ENCODE measurements around the gene ERBB4.

Gene ERBB4

DNA sequence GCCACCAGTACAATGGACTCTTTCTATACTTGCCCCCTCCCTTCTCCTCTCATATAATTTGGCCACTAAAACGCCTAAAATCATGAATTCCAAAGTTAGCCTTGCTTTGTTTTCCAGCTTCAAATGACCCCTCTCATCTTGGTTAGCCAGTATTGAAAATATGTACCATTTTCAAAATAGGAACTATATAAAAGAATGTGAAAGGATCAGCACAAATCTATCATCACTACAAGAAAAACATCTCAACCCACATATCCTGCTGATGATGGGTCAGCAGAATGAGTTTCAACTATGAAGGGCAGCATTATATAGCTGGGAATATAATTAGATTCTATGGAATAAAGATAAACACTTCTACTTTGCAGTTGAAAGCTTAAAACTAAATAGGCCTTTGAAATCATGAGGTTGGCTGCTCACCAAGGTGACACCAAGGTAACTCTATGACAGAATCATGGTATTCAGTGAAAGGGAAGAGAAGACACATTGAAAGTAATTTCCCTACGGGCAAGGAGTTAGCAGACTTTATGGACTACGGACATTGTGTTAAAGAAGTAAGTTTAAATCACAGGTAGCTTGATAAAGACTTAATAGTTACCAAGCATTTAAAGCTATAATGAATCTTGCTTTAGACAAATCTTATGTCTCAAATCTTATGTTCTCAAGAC lies 1109.2 kb downstream of the ERBB4 start:
- DNase-seq, result no peak

- no peak for DNase-seq
Measured at GRCh38 chr2:211426240-211426639, 1112.4 kb downstream of the ERBB4 start.

DNA sequence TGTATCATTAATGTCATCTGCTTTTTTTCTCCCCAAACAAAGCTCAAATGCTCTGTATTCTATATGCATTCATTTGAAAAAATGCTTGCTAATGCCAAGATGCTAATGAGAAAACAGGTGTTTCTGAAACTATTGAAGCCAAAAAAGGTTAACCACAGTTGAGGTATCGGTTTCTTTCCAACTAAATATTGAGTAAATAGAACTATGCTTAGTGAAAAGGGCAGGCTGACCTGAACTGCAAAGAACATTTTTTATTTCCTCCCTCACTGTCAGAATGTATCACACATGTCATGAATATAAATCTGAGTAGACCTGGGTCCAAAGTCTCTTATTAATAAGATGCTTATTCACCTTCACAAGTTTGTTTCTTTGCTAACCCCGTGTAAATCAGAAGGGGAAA lies 1115.6 kb downstream of the ERBB4 start:
- no peak for DNase-seq

GRCh38 chr2:211417544-211417943 lies 1121.1 kb downstream of the ERBB4 start:
- DNase-seq, result no peak

DNA sequence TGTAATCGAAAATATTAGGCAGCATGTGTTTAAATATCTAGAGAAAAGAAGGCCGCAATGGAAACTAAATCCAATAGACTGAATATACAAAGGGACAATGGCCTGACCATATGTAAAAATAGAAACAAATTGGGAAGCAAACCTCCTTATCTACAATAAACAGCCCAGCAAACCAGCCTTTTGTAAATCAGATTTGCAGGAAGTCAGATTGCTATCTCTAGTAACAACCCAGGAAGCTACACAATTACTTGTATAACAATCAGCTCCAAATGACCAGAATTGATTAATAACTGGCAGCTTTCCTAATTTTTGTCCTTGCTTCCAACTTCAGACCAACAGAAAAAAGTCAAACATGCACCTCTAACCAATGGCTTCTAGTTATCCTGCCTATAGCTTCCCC lies 1122.2 kb downstream of the ERBB4 start:
- DNase-seq, result no peak

- no peak for DNase-seq
Measured at GRCh38 chr2:211413746-211414145, 1124.9 kb downstream of the ERBB4 start.

- no peak for DNase-seq
Measured at GRCh38 chr2:211408483-211408891, 1130.1 kb downstream of the ERBB4 start.

- DNase-seq, result no peak
Measured at GRCh38 chr2:211407076-211407475, 1131.5 kb downstream of the ERBB4 start.

GRCh38 chr2:211405036-211405435 lies 1133.6 kb downstream of the ERBB4 start:
- DNase-seq, result no peak

GRCh38 chr2:211404098-211404497 lies 1134.5 kb downstream of the ERBB4 start:
- DNase-seq, result no peak

DNA sequence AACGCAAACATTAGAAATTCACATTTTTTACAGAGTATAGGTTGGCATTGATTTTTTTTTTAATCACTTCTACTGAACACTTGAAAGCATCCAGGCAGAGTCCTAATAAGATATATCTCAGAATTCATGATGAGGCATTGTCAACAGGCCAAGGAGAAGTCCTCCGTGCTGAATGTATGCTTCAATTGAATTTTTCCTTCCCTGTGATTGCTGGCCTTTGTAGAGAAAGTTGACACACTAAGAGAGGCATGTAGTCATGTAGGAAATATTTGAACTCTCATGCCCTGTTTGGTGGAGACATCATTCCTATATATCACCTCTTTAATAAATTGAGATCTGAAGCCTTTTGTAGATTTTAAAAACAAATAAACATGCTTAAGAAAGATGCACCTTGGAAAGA lies 1137.3 kb downstream of the ERBB4 start:
- DNase-seq, result no peak

DNA sequence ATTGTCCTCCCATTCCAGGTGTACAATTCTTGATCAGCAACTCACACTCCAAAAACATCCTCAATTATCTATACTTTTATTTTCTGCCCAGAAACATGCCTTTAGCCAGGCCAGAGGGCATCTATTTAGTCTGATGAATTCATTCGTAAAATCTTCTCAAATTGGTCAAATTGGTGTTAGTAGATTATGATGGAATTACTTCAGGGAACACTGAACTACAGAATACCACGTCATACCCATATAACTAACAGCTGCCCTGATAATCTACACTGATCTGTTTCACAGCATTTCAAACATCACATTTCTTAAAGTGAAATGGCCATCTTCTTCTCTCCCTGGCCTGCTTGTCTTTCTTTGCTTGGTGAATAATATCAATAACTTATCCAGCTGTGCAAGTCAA lies 1140.8 kb downstream of the ERBB4 start:
- DNase-seq, result no peak

GRCh38 chr2:211396815-211397214 lies 1141.8 kb downstream of the ERBB4 start:
- DNase-seq, result peak in 5 of 51 donors; percentile 2 to 20 (median 13)

DNA sequence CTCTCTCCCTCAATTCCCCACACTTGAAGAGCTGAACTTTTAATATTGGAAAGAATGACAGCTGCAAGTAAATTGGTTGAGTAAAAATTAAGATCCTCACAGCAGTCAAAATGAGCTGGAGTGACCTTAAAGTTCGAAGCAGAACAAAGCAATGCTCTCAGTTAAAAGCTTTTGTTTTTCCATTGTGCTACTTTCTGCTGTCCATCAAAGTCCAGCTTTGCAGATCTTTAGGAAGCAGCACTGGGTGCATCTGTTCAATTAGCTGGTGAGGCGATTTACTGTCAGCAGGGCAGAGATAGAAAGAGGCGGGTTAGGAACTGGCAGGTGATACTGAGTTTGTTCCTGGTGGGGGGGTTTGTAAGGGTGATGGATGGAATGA lies 1147.4 kb downstream of the ERBB4 start:
- DNase-seq, result peak in 9 of 51 donors; percentile 0 to 29 (median 2)

GRCh38 chr2:211390536-211391188 lies 1147.9 kb downstream of the ERBB4 start:
- peak in 14 of 51 donors; percentile 1 to 51 (median 26) for DNase-seq

DNA sequence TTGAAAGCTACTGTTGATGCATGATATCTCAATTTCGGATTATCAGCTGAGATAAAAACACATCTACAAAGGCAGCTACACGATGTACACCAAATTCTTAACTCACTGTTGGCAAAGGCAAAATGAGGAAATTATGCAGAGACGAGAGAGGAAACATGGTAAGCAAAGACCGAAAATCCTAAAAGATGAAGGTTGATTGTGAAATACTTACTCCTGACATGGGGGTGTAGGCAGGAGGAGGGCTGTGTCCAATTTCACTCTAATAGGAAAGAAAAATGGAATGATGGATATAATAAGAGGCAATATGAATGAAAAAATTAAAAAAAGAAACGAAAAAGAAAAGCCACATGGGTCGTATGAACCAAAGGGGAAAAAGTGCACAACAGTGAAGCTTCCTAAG lies 1150.9 kb downstream of the ERBB4 start:
- no peak for DNase-seq

DNA sequence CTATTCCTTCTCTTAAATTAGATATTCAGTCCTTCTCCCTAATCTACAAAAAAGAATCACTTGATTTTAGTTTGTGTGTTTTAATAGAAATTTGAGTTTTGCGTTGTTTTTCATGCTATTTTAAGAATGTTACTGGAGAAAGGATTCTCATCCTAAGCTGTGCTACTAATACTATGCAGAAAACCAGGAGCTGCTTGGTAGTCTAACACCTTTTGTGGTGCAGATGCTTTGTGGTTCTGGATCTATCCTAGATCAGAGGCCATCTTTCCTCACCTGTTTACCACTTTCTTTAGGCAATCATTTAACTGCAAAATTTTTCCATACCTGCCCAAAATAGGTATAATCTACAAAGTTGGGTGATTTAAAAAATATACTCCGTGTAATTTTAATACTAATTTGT lies 1158.6 kb downstream of the ERBB4 start:
- DNase-seq, result no peak

GRCh38 chr2:211376410-211376809 lies 1162.2 kb downstream of the ERBB4 start:
- DNase-seq, result no peak

- no peak for DNase-seq
Measured at GRCh38 chr2:211373203-211373602, 1165.4 kb downstream of the ERBB4 start.

- no peak for DNase-seq
Measured at GRCh38 chr2:211371465-211371864, 1167.1 kb downstream of the ERBB4 start.

DNA sequence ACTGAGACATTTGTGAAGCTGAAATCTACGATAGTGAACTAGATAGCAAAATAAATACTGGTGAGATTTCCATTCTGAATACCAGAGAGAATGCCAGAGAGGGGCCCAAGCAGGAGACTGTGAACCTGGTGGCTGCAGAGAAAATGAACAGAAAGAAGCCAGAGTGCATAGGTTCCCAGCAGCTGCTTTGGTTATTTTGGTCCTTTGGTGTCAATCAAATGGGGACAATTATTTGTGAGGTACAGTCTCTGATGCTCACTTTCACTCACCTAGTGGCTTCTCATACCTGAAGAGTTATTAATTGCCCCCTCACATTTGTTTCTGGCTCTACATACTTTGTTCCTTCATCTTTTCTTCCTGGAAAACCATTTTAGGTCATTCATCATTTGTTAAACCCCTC lies 1170.1 kb downstream of the ERBB4 start:
- no peak for DNase-seq

DNA sequence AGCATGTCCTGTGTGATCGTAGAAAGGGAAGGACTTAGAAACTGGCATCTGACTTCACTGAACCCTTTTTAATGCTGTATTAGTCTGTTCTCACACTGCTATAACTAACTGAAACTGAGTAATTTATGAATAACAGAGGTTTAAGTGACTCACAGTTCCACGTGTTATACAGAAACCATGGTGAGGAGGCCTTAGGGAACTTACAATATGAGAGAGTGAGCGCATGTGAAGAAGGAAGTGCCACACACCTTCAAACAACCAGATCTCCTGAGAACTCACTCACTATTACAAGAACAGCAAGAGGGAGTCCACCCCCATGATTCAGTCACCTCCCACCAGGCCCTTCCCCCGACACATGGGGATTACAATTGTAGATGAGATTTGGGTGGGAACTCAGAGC lies 1170.9 kb downstream of the ERBB4 start:
- DNase-seq, result peak in 1 of 51 donors; percentile 7

DNA sequence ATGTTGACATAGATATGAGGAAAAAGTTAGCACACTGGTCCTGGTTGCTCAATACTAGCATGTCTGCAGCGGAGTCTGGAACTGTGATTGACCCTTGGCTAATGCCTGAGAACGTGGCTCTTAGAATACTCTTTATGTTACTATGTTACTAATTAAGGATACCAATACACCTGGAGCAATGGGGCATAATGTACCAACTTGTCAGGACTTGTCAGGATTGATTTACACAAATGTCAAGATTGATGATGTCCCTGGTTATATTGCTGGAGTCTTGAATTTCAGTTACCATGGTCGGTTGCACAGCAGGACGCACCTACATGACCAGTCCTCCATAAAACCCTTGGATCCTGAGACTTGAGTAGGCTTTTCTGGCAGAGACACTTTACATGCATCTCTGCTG lies 1171.3 kb downstream of the ERBB4 start:
- DNase-seq, result no peak

GRCh38 chr2:211364911-211365310 lies 1173.7 kb downstream of the ERBB4 start:
- no peak for DNase-seq
